ENCODE measurements around the gene HTR7. TPM values are rescaled to one million over a fixed set of nuclear protein-coding genes. Genes with fewer than 3 reads are reported as not detected.
"Not testable (repeated sequence)": the region's sequence is repeated elsewhere in the genome, so short reads cannot be mapped to it uniquely, and the experiment has no call there.

Gene HTR7
- total and polyA plus RNA-seq, 7 experiments from 2014 or later, result 0.11 to 0.32 (median 0.13) TPM; not detected in 4

- CTCF ChIA-PET, result no interaction called here
- Mint-ChIP-seq H3K9me3 (peaks cover 0 to 22% (median 6%) of the 10 kb centered on the region in 11 donors), H3K27me3 (peaks cover 4 to 30% (median 14%) of the 10 kb centered on the region in 5 donors), H3K27ac (no peak overlapping the region), H3K4me1 (no peaks in the 10 kb centered on the region), H3K36me3 (no peaks in the 10 kb centered on the region), H3K4me3 (no peak overlapping the region)
- H3K27ac ChIP-seq (ENCODE audit: low read depth, low read length), result no peak overlapping the region
- H3K9me3 ChIP-seq (ENCODE audit: control insufficient read depth in 2 of 3, low read length in 3 of 3), result no peaks in the 10 kb centered on the region
- DNase-seq (no peak), ATAC-seq (no peak)
- intact Hi-C loops (cut with micrococcal nuclease), result no loop called here
- no peak overlapping the region for H3K4me3 ChIP-seq (ENCODE audit: low read length)
- POLR2A ChIA-PET, result no interaction called here
- H3K4me1 ChIP-seq (ENCODE audit: control insufficient read depth in 2 of 2, insufficient read depth in 2 of 2, low read length in 2 of 2), result no peaks in the 10 kb centered on the region
- no peaks in the 10 kb centered on the region for H3K27me3 ChIP-seq (ENCODE audit: control insufficient read depth in 2 of 2, insufficient read depth in 2 of 2, low read length in 2 of 2)
- H3K36me3 ChIP-seq (ENCODE audit: control insufficient read depth in 2 of 3, insufficient read depth in 3 of 3, low read length in 3 of 3), result no peaks in the 10 kb centered on the region
Measured at GRCh38 chr10:90818736-90819135, 39.1 kb downstream of the HTR7 start.

DNA sequence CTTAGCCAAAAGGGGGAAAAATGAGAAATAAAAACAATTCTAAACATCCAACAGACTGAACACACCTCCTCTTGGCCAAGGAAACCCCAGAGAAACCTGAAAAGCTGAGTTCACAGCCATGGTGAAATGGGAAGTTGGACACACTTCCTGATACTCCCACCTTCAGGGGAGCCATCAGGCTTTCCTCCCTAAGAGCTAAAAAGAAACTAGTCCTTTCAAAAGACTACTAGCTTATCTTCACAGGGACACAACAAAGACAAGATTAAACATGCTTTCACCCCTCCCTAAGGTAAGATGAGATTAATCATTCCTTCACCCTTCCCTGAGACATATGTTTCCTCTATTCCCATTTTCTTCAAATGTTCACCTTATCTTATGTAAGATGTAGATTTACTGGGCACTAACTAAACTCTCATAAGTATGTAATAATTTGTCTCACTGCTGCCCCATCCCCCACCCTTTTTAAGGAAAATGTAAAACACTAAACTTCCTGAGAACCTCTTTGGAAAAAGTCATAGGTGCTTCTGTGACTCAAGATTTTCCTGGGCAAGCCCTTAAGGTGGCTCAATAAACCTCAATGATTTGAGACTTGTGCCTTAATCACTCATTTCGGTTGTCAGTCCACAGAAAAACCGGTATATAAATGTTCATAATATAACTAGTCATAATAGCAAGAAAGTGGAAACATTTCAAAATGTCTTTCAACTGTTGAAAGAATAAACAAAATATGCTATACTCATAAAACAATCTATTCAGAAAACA, 40.5 kb downstream of the HTR7 start:
- no peak overlapping the region for H3K4me3 ChIP-seq (ENCODE audit: low read length)
- H3K27ac ChIP-seq (ENCODE audit: low read depth, low read length), result no peak overlapping the region
- no peaks in the 10 kb centered on the region for H3K36me3 Mint-ChIP-seq
- H3K4me1 ChIP-seq (ENCODE audit: control insufficient read depth in 2 of 2, insufficient read depth in 2 of 2, low read length in 2 of 2), result no peaks in the 10 kb centered on the region
- POLR2A ChIA-PET, result no interaction called here
- DNase-seq, result no peak
- intact Hi-C loops (cut with micrococcal nuclease), result no loop called here
- H3K4me3 Mint-ChIP-seq, result no peak overlapping the region
- H3K9me3 ChIP-seq (ENCODE audit: control insufficient read depth in 2 of 3, low read length in 3 of 3), result no peaks in the 10 kb centered on the region
- H3K4me1 Mint-ChIP-seq, result no peaks in the 10 kb centered on the region
- no peak for ATAC-seq
- H3K9me3 Mint-ChIP-seq, result peaks cover 0 to 12% (median 4%) of the 10 kb centered on the region in 11 donors
- H3K27me3 ChIP-seq (ENCODE audit: control insufficient read depth in 2 of 2, insufficient read depth in 2 of 2, low read length in 2 of 2), result no peaks in the 10 kb centered on the region
- H3K27ac Mint-ChIP-seq, result no peak overlapping the region
- H3K27me3 Mint-ChIP-seq, result peaks cover 4 to 22% (median 7%) of the 10 kb centered on the region in 5 donors
- CTCF ChIA-PET, result no interaction called here
- H3K36me3 ChIP-seq (ENCODE audit: control insufficient read depth in 2 of 3, insufficient read depth in 3 of 3, low read length in 3 of 3), result no peaks in the 10 kb centered on the region

- Mint-ChIP-seq H3K27ac (no peak overlapping the region), H3K4me3 (no peak overlapping the region), H3K9me3 (peaks cover 0 to 5% (median 0%) of the 10 kb centered on the region in 11 donors), H3K27me3 (peaks cover 0 to 15% (median 7%) of the 10 kb centered on the region in 5 donors), H3K4me1 (no peaks in the 10 kb centered on the region), H3K36me3 (no peaks in the 10 kb centered on the region)
- H3K36me3 ChIP-seq (ENCODE audit: control insufficient read depth in 2 of 3, insufficient read depth in 3 of 3, low read length in 3 of 3), result no peaks in the 10 kb centered on the region
- ATAC-seq (no peak), DNase-seq (no peak)
- H3K27ac ChIP-seq (ENCODE audit: low read depth, low read length), result no peak overlapping the region
- ChIA-PET CTCF (no interaction called here), POLR2A (no interaction called here)
- H3K4me3 ChIP-seq (ENCODE audit: low read length), result no peak overlapping the region
- no peaks in the 10 kb centered on the region for H3K27me3 ChIP-seq (ENCODE audit: control insufficient read depth in 2 of 2, insufficient read depth in 2 of 2, low read length in 2 of 2)
- intact Hi-C loops (cut with micrococcal nuclease), result no loop called here
- no peaks in the 10 kb centered on the region for H3K4me1 ChIP-seq (ENCODE audit: control insufficient read depth in 2 of 2, insufficient read depth in 2 of 2, low read length in 2 of 2)
- H3K9me3 ChIP-seq (ENCODE audit: control insufficient read depth in 2 of 3, low read length in 3 of 3), result no peaks in the 10 kb centered on the region
Measured at GRCh38 chr10:90816466-90816865, 41.4 kb downstream of the HTR7 start.

- intact Hi-C loops (cut with micrococcal nuclease), result no loop called here
- Histone ChIP-seq H3K9me3 (ENCODE audit: control insufficient read depth in 2 of 3, low read length in 3 of 3) (no peaks in the 10 kb centered on the region), H3K4me3 (ENCODE audit: low read length) (no peak overlapping the region), H3K27me3 (ENCODE audit: control insufficient read depth in 2 of 2, insufficient read depth in 2 of 2, low read length in 2 of 2) (no peaks in the 10 kb centered on the region), H3K27ac (ENCODE audit: low read depth, low read length) (no peak overlapping the region), H3K36me3 (ENCODE audit: control insufficient read depth in 2 of 3, insufficient read depth in 3 of 3, low read length in 3 of 3) (no peaks in the 10 kb centered on the region), H3K4me1 (ENCODE audit: control insufficient read depth in 2 of 2, insufficient read depth in 2 of 2, low read length in 2 of 2) (no peaks in the 10 kb centered on the region)
- no peaks in the 10 kb centered on the region for H3K36me3 Mint-ChIP-seq
- ATAC-seq (no peak), DNase-seq (no peak)
- CTCF ChIA-PET, result no interaction called here
- no peak overlapping the region for H3K27ac Mint-ChIP-seq
- peaks cover 0 to 9% (median 5%) of the 10 kb centered on the region in 5 donors for H3K27me3 Mint-ChIP-seq
- H3K4me1 Mint-ChIP-seq, result no peaks in the 10 kb centered on the region
- H3K4me3 Mint-ChIP-seq, result no peak overlapping the region
- POLR2A ChIA-PET, result no interaction called here
- peaks cover 0 to 2% (median 0%) of the 10 kb centered on the region in 11 donors for H3K9me3 Mint-ChIP-seq
Measured at GRCh38 chr10:90813594-90814365, 44.1 kb downstream of the HTR7 start.

DNA sequence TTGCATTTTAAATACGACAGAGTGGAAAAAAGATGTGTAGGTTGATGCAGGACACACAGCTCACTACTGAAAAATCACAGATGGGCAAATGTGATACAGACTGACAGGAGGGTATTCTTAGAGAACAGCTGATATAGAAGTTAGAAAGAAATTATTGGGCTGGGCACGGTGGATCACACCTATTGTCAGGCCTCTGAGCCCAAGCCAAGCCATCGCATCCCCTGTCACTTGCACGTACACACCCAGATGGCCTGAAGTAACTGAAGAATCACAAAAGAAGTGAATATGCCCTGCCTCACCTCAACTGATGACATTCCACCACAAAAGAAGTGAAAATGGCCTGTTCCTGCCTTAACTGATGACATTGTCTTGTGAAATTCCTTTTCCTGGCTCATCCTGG, 50.7 kb downstream of the HTR7 start:
- H3K27ac Mint-ChIP-seq; ATAC-seq; H3K9me3 Mint-ChIP-seq; H3K4me1 Mint-ChIP-seq; DNase-seq; H3K27ac ChIP-seq (ENCODE audit: low read depth, low read length); H3K27me3 ChIP-seq (ENCODE audit: control insufficient read depth in 2 of 2, insufficient read depth in 2 of 2, low read length in 2 of 2); CTCF ChIA-PET; H3K36me3 ChIP-seq (ENCODE audit: control insufficient read depth in 2 of 3, insufficient read depth in 3 of 3, low read length in 3 of 3); H3K4me1 ChIP-seq (ENCODE audit: control insufficient read depth in 2 of 2, insufficient read depth in 2 of 2, low read length in 2 of 2); H3K4me3 ChIP-seq (ENCODE audit: low read length); H3K36me3 Mint-ChIP-seq; intact Hi-C loops (cut with micrococcal nuclease); H3K9me3 ChIP-seq (ENCODE audit: control insufficient read depth in 2 of 3, low read length in 3 of 3); H3K4me3 Mint-ChIP-seq; POLR2A ChIA-PET: not testable (repeated sequence)
- H3K27me3 Mint-ChIP-seq, result peaks cover 2 to 27% (median 18%) of the 10 kb centered on the region in 5 donors

- CTCF ChIA-PET, result no interaction called here
- Histone ChIP-seq H3K9me3 (ENCODE audit: control insufficient read depth in 2 of 3, low read length in 3 of 3) (no peaks in the 10 kb centered on the region), H3K27ac (ENCODE audit: low read depth, low read length) (no peak overlapping the region), H3K27me3 (ENCODE audit: control insufficient read depth in 2 of 2, insufficient read depth in 2 of 2, low read length in 2 of 2) (no peaks in the 10 kb centered on the region), H3K4me3 (ENCODE audit: low read length) (no peak overlapping the region), H3K36me3 (ENCODE audit: control insufficient read depth in 2 of 3, insufficient read depth in 3 of 3, low read length in 3 of 3) (no peaks in the 10 kb centered on the region), H3K4me1 (ENCODE audit: control insufficient read depth in 2 of 2, insufficient read depth in 2 of 2, low read length in 2 of 2) (no peaks in the 10 kb centered on the region)
- Mint-ChIP-seq H3K36me3 (no peaks in the 10 kb centered on the region), H3K27ac (no peak overlapping the region), H3K4me1 (no peaks in the 10 kb centered on the region), H3K9me3 (peaks cover 0 to 2% (median 0%) of the 10 kb centered on the region in 11 donors), H3K27me3 (peaks cover 4 to 27% (median 18%) of the 10 kb centered on the region in 5 donors), H3K4me3 (no peak overlapping the region)
- no peak for DNase-seq
- intact Hi-C loops (cut with micrococcal nuclease), result no loop called here
- no peak for ATAC-seq
- POLR2A ChIA-PET, result no interaction called here
Measured at GRCh38 chr10:90806677-90807076, 51.2 kb downstream of the HTR7 start.

- H3K9me3 ChIP-seq (ENCODE audit: control insufficient read depth in 2 of 3, low read length in 3 of 3), result no peaks in the 10 kb centered on the region
- H3K4me3 ChIP-seq (ENCODE audit: low read length), result no peak overlapping the region
- ChIA-PET CTCF (no interaction called here), POLR2A (no interaction called here)
- H3K27ac ChIP-seq (ENCODE audit: low read depth, low read length), result no peak overlapping the region
- H3K4me1 ChIP-seq (ENCODE audit: control insufficient read depth in 2 of 2, insufficient read depth in 2 of 2, low read length in 2 of 2), result no peaks in the 10 kb centered on the region
- intact Hi-C loops (cut with micrococcal nuclease), result no loop called here
- H3K4me3 Mint-ChIP-seq, result no peak overlapping the region
- H3K27me3 Mint-ChIP-seq, result peaks cover 7 to 30% (median 18%) of the 10 kb centered on the region in 5 donors
- H3K36me3 Mint-ChIP-seq, result no peaks in the 10 kb centered on the region
- H3K27ac Mint-ChIP-seq, result no peak overlapping the region
- DNase-seq, result no peak
- peaks cover 0 to 2% (median 0%) of the 10 kb centered on the region in 11 donors for H3K9me3 Mint-ChIP-seq
- no peaks in the 10 kb centered on the region for H3K36me3 ChIP-seq (ENCODE audit: control insufficient read depth in 2 of 3, insufficient read depth in 3 of 3, low read length in 3 of 3)
- no peaks in the 10 kb centered on the region for H3K4me1 Mint-ChIP-seq
- no peaks in the 10 kb centered on the region for H3K27me3 ChIP-seq (ENCODE audit: control insufficient read depth in 2 of 2, insufficient read depth in 2 of 2, low read length in 2 of 2)
- no peak for ATAC-seq
Measured at GRCh38 chr10:90805206-90805605, 52.6 kb downstream of the HTR7 start.
